Measurements from ENCODE around the gene TLCD3B.
A peak's percentile ranks its signal among the peaks of the same experiment; 100 is the strongest.

The TLCD3B gene

DNA sequence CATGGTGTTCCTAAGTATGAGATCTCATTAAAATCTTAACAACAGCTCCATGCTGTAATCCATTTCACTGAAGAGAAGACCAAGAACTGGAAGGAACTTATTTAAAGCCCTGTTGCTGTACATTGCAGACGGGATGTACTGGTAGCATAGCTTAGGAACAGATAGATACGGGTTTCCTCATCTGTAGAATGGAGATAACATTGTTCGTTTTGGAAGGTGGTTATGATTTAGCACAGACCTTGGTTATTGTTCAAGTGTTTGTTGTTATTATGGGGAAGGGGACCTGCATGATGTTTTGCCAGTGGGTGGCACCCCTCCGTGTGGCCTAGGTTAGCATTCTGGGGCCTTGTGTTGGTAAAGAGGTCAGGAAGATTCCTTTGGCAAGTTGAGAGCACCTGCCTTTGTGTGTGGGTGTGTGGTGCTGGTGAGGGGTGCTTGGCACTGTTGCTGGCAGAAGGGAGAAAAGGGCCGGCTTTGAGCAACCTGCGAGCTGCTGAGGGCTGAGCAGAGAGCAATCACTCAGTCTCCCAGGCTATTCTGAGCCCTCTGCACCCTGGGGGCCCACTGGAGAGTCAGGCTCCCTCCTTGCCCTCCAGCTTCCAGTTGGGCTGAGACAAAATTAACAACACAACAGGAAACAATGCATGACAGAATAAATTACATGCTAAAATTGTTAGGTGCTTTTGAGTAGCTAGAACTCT is 55.1 kb downstream of the TLCD3B start:
- Histone ChIP-seq H3K27ac (ENCODE audit: low read depth, low read length, severe bottlenecking) (peak overlapping the region; percentile 36), H3K4me3 (ENCODE audit: extremely low read depth, insufficient read depth, low read length, poor library complexity, severe bottlenecking) (peak overlapping the region; percentile 80), H3K4me1 (ENCODE audit: control insufficient read depth, insufficient read depth, low read length, poor library complexity, severe bottlenecking) (peaks cover 21% of the 10 kb centered on the region), H3K36me3 (ENCODE audit: control insufficient read depth, insufficient read depth, low read length) (peaks cover 63% of the 10 kb centered on the region), H3K9me3 (ENCODE audit: control insufficient read depth, low read length) (peaks cover 8% of the 10 kb centered on the region)
- 53 to 57% methylated on average over 6 of the region's 6 CpGs for WGBS, 2 experiments (ENCODE audit: insufficient coverage in 2 of 2)

DNA sequence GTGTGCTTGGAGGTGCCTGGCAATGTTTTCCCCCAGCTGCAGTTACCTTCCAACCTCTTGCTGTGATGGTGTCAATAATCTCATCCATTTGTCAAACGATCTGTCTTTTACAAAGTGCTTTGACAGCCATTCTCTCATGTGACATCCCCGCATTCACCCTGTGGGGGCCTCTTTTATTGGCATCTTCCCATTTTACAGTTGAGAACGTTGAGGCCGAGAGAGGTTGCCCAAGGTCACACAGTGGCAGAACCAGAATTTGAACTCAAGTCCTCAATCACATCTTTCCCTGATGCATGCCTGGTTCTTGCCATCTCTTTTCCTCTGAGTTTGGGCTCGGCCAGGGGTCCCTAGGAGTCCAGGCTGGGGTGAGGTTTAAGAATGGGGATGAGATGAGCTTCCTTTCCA is 55.9 kb downstream of the TLCD3B start:
- Histone ChIP-seq H3K4me1 (ENCODE audit: control insufficient read depth, insufficient read depth, low read length, poor library complexity, severe bottlenecking) (peaks cover 21% of the 10 kb centered on the region), H3K27ac (ENCODE audit: low read depth, low read length, severe bottlenecking) (peak overlapping the region; percentile 64), H3K4me3 (ENCODE audit: extremely low read depth, insufficient read depth, low read length, poor library complexity, severe bottlenecking) (peak overlapping the region; percentile 80), H3K36me3 (ENCODE audit: control insufficient read depth, insufficient read depth, low read length) (peaks cover 61% of the 10 kb centered on the region), H3K9me3 (ENCODE audit: control insufficient read depth, low read length) (peaks cover 8% of the 10 kb centered on the region)
- 82 to 83% methylated on average over 4 to 5 of the region's 5 CpGs for WGBS, 2 experiments (ENCODE audit: insufficient coverage in 2 of 2)
